GM12878 (cell line): ENCODE data around the gene GJA4. TPM values are rescaled to one million over a fixed set of nuclear protein-coding genes. Genes with fewer than 3 reads are reported as not detected.

Experiments
- ATAC-seq: fragments of 200-7000 bp; cut with Tn5 transposase; 3 replicates; pipeline ENCODE4 v1.9.1; 2020; ENCODE audit warnings: mild to moderate bottlenecking, moderate library complexity
- BruUV-seq: library from RNA; stranded (reverse); fragments of 400-500 nt; replicated peaks from 2 replicates; lab custom pipeline; 2021; lab: Mats Ljungman, UMichigan
- CTCF ChIA-PET: fragments of 300-600 bp; sonication (Branson Sonifier 250); formaldehyde crosslinking; extraction: SDS; loops from one replicate; lab custom pipeline; 2021; ENCODE audit warnings: inconsistent platforms; lab: Yijun Ruan, JAX
- POLR2A ChIA-PET: fragments of 350-600 bp; formaldehyde crosslinking; extraction: SDS; loops from one replicate; lab custom pipeline; 2021; ENCODE audit warnings: inconsistent platforms; lab: Charles Lee
- RAD21 ChIA-PET: fragments of 300-600 bp; sonication (Branson Sonifier 250); formaldehyde crosslinking; loops from one replicate; lab custom pipeline; 2023; ENCODE audit warnings: antibody characterized with exemption; ENCODE audit not compliant: unreplicated experiment; lab: Charles Lee
- SMC1A ChIA-PET: fragments of 300-600 bp; sonication (Branson Sonifier 250); formaldehyde crosslinking; loops from one replicate; lab custom pipeline; 2023; ENCODE audit not compliant: unreplicated experiment, uncharacterized antibody; lab: Charles Lee
- DNase-seq: peaks from one replicate; pipeline ENCODE4 v3.0.0-alpha.2; 2011; ENCODE audit warnings: low read depth, low spot score
- FAIRE-seq: peaks from 3 replicates; lab custom pipeline; 2011; peaks lifted over from hg19 to GRCh38; lab: Jason Lieb, UNC
- H2AFZ ChIP-seq: 2 replicates; pipeline ENCODE4 v1.6.0; 2011; ENCODE audit warnings: low read depth, low read length, control low read depth; ENCODE audit not compliant: control insufficient read depth
- H3K27ac ChIP-seq: 2 replicates; pipeline ENCODE4 v1.5.1; 2011; ENCODE audit warnings: control low read depth; ENCODE audit not compliant: control insufficient read depth, insufficient read depth
- H3K27me3 ChIP-seq, 2 experiments: replicated peaks in 1 of 2; 2 replicates each; pipeline versions ENCODE4 v1.6.0 to v1.6.1; 2011; ENCODE audit warnings: low read length in 1 of 2; ENCODE audit not compliant: control insufficient read depth in 2 of 2, insufficient read depth in 2 of 2
- H3K36me3 ChIP-seq, 2 experiments: 2 replicates each; pipeline ENCODE4 v1.5.1; 2011; ENCODE audit warnings: low read length in 1 of 2; ENCODE audit not compliant: control insufficient read depth in 2 of 2, insufficient read depth in 2 of 2
- H3K4me1 ChIP-seq: 2 replicates; pipeline ENCODE4 v1.6.1; 2011; ENCODE audit warnings: mild to moderate bottlenecking, low read length, moderate library complexity, mixed read lengths; ENCODE audit not compliant: control insufficient read depth, insufficient read depth
- H3K4me2 ChIP-seq: 2 replicates; pipeline ENCODE4 v1.6.0; 2011; ENCODE audit warnings: control low read depth; ENCODE audit not compliant: control insufficient read depth, insufficient read depth
- H3K4me3 ChIP-seq: fragments of 200-600 bp; sonication (generic); 2 replicates; pipeline ENCODE4 v1.5.1; 2016
- H3K79me2 ChIP-seq: 2 replicates; pipeline ENCODE4 v1.6.0; 2011; ENCODE audit warnings: low read length; ENCODE audit not compliant: control insufficient read depth, insufficient read depth
- H3K9ac ChIP-seq: 2 replicates; pipeline ENCODE4 v1.8.0; 2011; ENCODE audit warnings: low read length, control low read depth, mixed read lengths; ENCODE audit not compliant: control insufficient read depth, insufficient read depth
- H3K9me3 ChIP-seq: replicated peaks from 3 replicates; pipeline ENCODE4 v1.5.1; 2011; ENCODE audit warnings: mild to moderate bottlenecking, low read length; ENCODE audit not compliant: control insufficient read depth, insufficient read depth
- H4K20me1 ChIP-seq: 2 replicates; pipeline ENCODE4 v1.6.0; 2011; ENCODE audit not compliant: control insufficient read depth, insufficient read depth
- EZH2 ChIP-seq: IDR thresholded peaks from 2 replicates; pipeline ENCODE4 v1.6.1; 2012; ENCODE audit warnings: low read depth, mild to moderate bottlenecking, control low read depth, inconsistent platforms, low read length, borderline replicate concordance; ENCODE audit not compliant: control insufficient read depth
- PAX5 ChIP-seq: IDR thresholded peaks from 2 replicates; pipeline ENCODE4 v1.6.1; 2011; ENCODE audit warnings: low read depth, low read length, borderline replicate concordance
- POLR2AphosphoS2 ChIP-seq: IDR thresholded peaks from 2 replicates; pipeline ENCODE4 v1.6.1; 2011; ENCODE audit warnings: low read depth, mild to moderate bottlenecking, low read length, improper control_type of control experiment, moderate library complexity
- RAD21 ChIP-seq: IDR thresholded peaks from 2 replicates; pipeline ENCODE4 v1.6.1; 2011; ENCODE audit warnings: mild to moderate bottlenecking, low read depth, low read length, moderate library complexity; ENCODE audit not compliant: insufficient read depth
- SUPT20H ChIP-seq: IDR thresholded peaks from 2 replicates; pipeline ENCODE4 v1.6.1; 2011; ENCODE audit warnings: low read depth, mild to moderate bottlenecking, low read length, moderate library complexity, borderline replicate concordance; ENCODE audit not compliant: control insufficient read depth
- SUZ12 ChIP-seq: fragments of 200-600 bp; sonication (generic); IDR thresholded peaks from one replicate; pipeline ENCODE4 v1.6.1; 2018; ENCODE audit warnings: antibody characterized with exemption, mild to moderate bottlenecking; ENCODE audit not compliant: unreplicated experiment
- TCF7 ChIP-seq: IDR thresholded peaks from 2 replicates; pipeline ENCODE4 v1.6.1; 2014; ENCODE audit warnings: antibody characterized with exemption, borderline replicate concordance
- WGBS: methylation state at CpG from one replicate; pipeline ENCODE4 v1.1.6; 2016; ENCODE audit warnings: low lambda C conversion rate; ENCODE audit not compliant: insufficient replicate concordance, insufficient coverage; ENCODE audit errors: missing lambda C conversion rate; 5-methylcytosine and 5-hydroxymethylcytosine counted together
- in situ Hi-C: fragments of 300-500 bp; cut with MboI; formaldehyde crosslinking; loops from 9 replicates; pipeline ENCODE4 v1.14.3; 2018; ENCODE audit warnings: mixed read lengths
- intact Hi-C: fragments of 100-400 bp; cut with micrococcal nuclease; formaldehyde crosslinking; loops from one replicate; pipeline ENCODE4 v1.14.2; 2022; ENCODE audit not compliant: unreplicated experiment
- polyA plus RNA-seq, 11 experiments: library from polyadenylated mRNA; depleted of rRNA in 4 of 11; unstranded in 6 of 11; stranded (reverse) in 5 of 11; fragments of >200 nt; fragmentation: Nextera tagmentation in 4 of 11; fragmentation: Illumina TruSeq in 1 of 11; extraction: Ambion mirVana in 4 of 11; extraction: Trizol in 1 of 11; gene quantifications; 1 replicate in 1 of 11; 2 replicates in 10 of 11; pipeline versions ENCODE4 v1.2.1 to v1.2.3, GENCODE V29; 2011 to 2016; ENCODE audit warnings: inconsistent platforms in 2 of 11, missing spikeins in 2 of 11, low read depth in 1 of 11
- total RNA-seq, 4 experiments: library from RNA; depleted of rRNA in 3 of 4; stranded (reverse); fragments of >200 nt in 3 of 4; fragmentation: Illumina TruSeq in 1 of 4; extraction: Trizol in 1 of 4; gene quantifications; 2 replicates each; pipeline versions ENCODE4 v1.2.1 to v1.2.3, GENCODE V29; 2013 to 2021
- TF ChIP-seq, protein P1 (sequence below): fragments of 150-350 bp; IDR thresholded peaks from 2 replicates; pipeline ENCODE4 v1.6.1; 2016; ENCODE audit warnings: low read depth, low read length

Gene GJA4
- total and polyA plus RNA-seq, 10 of the 15 experiments (the other 5 are each of a cell fraction or from before 2014, with no cell fraction given) = 0.09 to 0.18 TPM; not detected in 8

DNA sequence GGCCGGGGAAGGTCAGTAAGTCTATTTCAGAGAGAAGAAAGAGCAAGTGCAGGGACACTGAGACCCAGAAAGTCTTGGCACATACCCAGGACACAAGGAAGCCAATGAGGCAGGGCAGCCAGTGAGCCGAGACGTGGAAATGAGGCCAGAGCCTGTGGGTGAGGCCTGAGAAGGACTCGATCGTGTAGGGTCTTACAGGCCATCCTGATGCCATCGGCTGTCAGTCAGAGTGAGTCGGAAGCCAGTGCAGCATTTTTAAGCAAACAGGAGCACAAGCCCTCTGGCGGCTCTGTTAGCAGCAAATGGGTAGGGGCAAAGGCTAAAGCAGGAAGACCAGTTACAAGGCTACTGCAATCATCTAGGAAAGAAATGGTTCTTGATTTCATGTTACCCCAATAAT lies 17.8 kb upstream of the GJA4 start (continued):
- TF ChIP-seq RAD21 (no peak), EZH2 (no peak), POLR2AphosphoS2 (no peak)

DNA sequence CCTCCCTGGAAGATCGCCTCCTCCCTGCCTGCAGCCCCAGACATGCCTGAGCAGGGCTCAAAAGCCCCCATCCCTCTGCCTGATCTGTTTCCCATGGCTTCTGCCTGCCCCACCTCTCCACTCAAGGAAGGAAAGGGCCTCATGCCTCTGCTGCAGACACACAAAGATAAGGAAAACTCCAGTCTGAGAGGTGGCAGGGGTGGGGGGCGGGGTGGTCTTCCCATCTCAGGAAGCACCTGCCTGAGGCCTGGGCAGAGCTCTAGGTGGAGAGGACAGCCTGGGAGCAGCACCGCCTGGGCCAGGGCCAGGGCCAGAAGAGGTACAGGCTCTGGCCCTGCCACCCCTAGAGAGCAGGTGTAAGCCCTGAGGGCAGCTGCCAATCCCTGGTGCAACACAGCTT lies 15.9 kb upstream of the GJA4 start:
- intact Hi-C loops (no loop called here), in situ Hi-C loops (no loop called here)
- 15% methylated on average over 3 of the region's 3 CpGs for WGBS
- no peaks in the 10 kb centered on the region for H3K36me3 ChIP-seq
- H3K4me2 ChIP-seq = no peak overlapping the region
- no peak overlapping the region for H2AFZ ChIP-seq
- POLR2A ChIA-PET = no interaction called here
- H4K20me1 ChIP-seq = no peaks in the 10 kb centered on the region
- SMC1A ChIA-PET = no interaction called here
- H3K79me2 ChIP-seq = no peaks in the 10 kb centered on the region
- no peak overlapping the region for H3K27ac ChIP-seq
- FAIRE-seq (no peak), DNase-seq (no peak), ATAC-seq (no peak)
- H3K4me3 ChIP-seq = no peak overlapping the region
- RAD21 ChIA-PET = no interaction called here
- no peak overlapping the region for H3K9ac ChIP-seq
- CTCF ChIA-PET = no interaction called here
- H3K27me3 ChIP-seq = peaks cover 2 to 8% of the 10 kb centered on the region in 2 experiments; a peak in 3 of 4 replicates
- TF ChIP-seq SUPT20H (no peak), PAX5 (no peak), TCF7 (no peak), SUZ12 (no peak)
- TF ChIP-seq, protein P1, sequence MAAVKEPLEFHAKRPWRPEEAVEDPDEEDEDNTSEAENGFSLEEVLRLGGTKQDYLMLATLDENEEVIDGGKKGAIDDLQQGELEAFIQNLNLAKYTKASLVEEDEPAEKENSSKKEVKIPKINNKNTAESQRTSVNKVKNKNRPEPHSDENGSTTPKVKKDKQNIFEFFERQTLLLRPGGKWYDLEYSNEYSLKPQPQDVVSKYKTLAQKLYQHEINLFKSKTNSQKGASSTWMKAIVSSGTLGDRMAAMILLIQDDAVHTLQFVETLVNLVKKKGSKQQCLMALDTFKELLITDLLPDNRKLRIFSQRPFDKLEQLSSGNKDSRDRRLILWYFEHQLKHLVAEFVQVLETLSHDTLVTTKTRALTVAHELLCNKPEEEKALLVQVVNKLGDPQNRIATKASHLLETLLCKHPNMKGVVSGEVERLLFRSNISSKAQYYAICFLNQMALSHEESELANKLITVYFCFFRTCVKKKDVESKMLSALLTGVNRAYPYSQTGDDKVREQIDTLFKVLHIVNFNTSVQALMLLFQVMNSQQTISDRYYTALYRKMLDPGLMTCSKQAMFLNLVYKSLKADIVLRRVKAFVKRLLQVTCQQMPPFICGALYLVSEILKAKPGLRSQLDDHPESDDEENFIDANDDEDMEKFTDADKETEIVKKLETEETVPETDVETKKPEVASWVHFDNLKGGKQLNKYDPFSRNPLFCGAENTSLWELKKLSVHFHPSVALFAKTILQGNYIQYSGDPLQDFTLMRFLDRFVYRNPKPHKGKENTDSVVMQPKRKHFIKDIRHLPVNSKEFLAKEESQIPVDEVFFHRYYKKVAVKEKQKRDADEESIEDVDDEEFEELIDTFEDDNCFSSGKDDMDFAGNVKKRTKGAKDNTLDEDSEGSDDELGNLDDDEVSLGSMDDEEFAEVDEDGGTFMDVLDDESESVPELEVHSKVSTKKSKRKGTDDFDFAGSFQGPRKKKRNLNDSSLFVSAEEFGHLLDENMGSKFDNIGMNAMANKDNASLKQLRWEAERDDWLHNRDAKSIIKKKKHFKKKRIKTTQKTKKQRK = no peak
- H3K4me1 ChIP-seq = no peaks in the 10 kb centered on the region
- no TSS peak for BruUV-seq
- H3K9me3 ChIP-seq = no peaks in the 10 kb centered on the region
